Activated CD8-positive, alpha-beta T cell treated with anti-CD3 and anti-CD28 coated beads, Interleukin-2, amount 10 ng/mL, durations not matched to agents 7 days and 5 days (primary cell): Measurements from ENCODE around the gene COG5. TPM values are rescaled to one million over a fixed set of nuclear protein-coding genes. Genes with fewer than 3 reads are reported as not detected.
A peak's percentile ranks its signal among the peaks of the same experiment; 100 is the strongest.

Experiments
- ATAC-seq: fragments of 150-1000 bp; cut with Tn5 transposase; one replicate; pipeline ENCODE4 v1.10.0; 2021; ENCODE audit warnings: moderate library complexity
- CTCF ChIA-PET: fragments of 350-600 bp; sonication (Branson Sonifier 250); formaldehyde crosslinking; loops from one replicate; lab custom pipeline; 2021; ENCODE audit warnings: antibody characterized with exemption; lab: Charles Lee
- POLR2A ChIA-PET: fragments of 350-600 bp; sonication (Branson Sonifier 250); formaldehyde crosslinking; loops from one replicate; lab custom pipeline; 2021; ENCODE audit warnings: antibody characterized with exemption; lab: Charles Lee
- DNase-seq: peaks from one replicate; pipeline ENCODE4 v3.0.0-alpha.2; 2020
- H3K27ac Mint-ChIP-seq: one replicate; pipeline ENCODE4 v1.8.0; 2021; ENCODE audit warnings: mild to moderate bottlenecking, mixed read lengths
- H3K27me3 Mint-ChIP-seq: one replicate; pipeline ENCODE4 v1.8.0; 2021; ENCODE audit warnings: low read depth, mixed read lengths
- H3K36me3 Mint-ChIP-seq: one replicate; pipeline ENCODE4 v1.8.0; 2021; ENCODE audit warnings: low read depth, mixed read lengths
- H3K4me1 Mint-ChIP-seq: one replicate; pipeline ENCODE4 v1.8.0; 2021; ENCODE audit warnings: low read depth, mixed read lengths
- H3K4me3 Mint-ChIP-seq: one replicate; pipeline ENCODE4 v1.8.0; 2021; ENCODE audit warnings: mild to moderate bottlenecking, mixed read lengths
- H3K9me3 Mint-ChIP-seq: one replicate; pipeline ENCODE4 v1.8.0; 2022; ENCODE audit warnings: mixed read lengths; ENCODE audit not compliant: insufficient read depth
- total RNA-seq, 2 experiments: library from RNA; stranded (reverse); gene quantifications; one replicate each; pipeline ENCODE4 v1.2.3, GENCODE V29; 2021

Gene COG5
- total RNA-seq, 2 experiments from 2014 or later = 31.3 to 31.8 TPM

- Mint-ChIP-seq H3K27me3 (no peaks in the 10 kb centered on the region), H3K4me1 (peaks cover 11% of the 10 kb centered on the region), H3K27ac (no peak overlapping the region), H3K4me3 (no peak overlapping the region), H3K36me3 (peaks cover 2% of the 10 kb centered on the region), H3K9me3 (no peaks in the 10 kb centered on the region)
- ChIA-PET CTCF (interaction anchor here (4.2 kb wide), 1 partner anchor 39 kb away, joined by 24 read pairs; no protein-coding TSS in a partner anchor), POLR2A (no interaction called here)
- DNase-seq (no peak), ATAC-seq (no peak)
Measured at GRCh38 chr7:107502797-107503196, 60.9 kb downstream of the COG5 start.

- Mint-ChIP-seq H3K36me3 (no peaks in the 10 kb centered on the region), H3K9me3 (no peaks in the 10 kb centered on the region), H3K4me1 (peaks cover 11% of the 10 kb centered on the region), H3K27ac (no peak overlapping the region), H3K4me3 (no peak overlapping the region), H3K27me3 (no peaks in the 10 kb centered on the region)
- POLR2A ChIA-PET = no interaction called here
- DNase-seq = no peak
- CTCF ChIA-PET = interaction anchor here (0.8 to 4.2 kb wide), 4 partner anchors 10 to 370 kb away, joined by 3 to 24 read pairs (median 3); no protein-coding TSS in a partner anchor
- ATAC-seq = no peak
Measured at GRCh38 chr7:107502154-107502553, 61.6 kb downstream of the COG5 start.

GRCh38 chr7:107501593-107501992, 62.1 kb downstream of the COG5 start:
- no peak overlapping the region for H3K4me3 Mint-ChIP-seq
- no peaks in the 10 kb centered on the region for H3K27me3 Mint-ChIP-seq
- no peak for ATAC-seq
- no peaks in the 10 kb centered on the region for H3K9me3 Mint-ChIP-seq
- H3K27ac Mint-ChIP-seq = no peak overlapping the region
- H3K36me3 Mint-ChIP-seq = no peaks in the 10 kb centered on the region
- DNase-seq = peak; percentile 40
- POLR2A ChIA-PET = no interaction called here
- CTCF ChIA-PET = interaction anchor here (0.8 to 4.2 kb wide), 8 partner anchors 9 to 369 kb away, joined by 3 to 24 read pairs (median 3); no protein-coding TSS in a partner anchor
- H3K4me1 Mint-ChIP-seq = peaks cover 8% of the 10 kb centered on the region

- Mint-ChIP-seq H3K4me1 (peaks cover 6% of the 10 kb centered on the region), H3K27me3 (no peaks in the 10 kb centered on the region), H3K27ac (no peak overlapping the region), H3K4me3 (no peak overlapping the region), H3K9me3 (no peaks in the 10 kb centered on the region), H3K36me3 (peaks cover 4% of the 10 kb centered on the region)
- ATAC-seq (no peak), DNase-seq (no peak)
- CTCF ChIA-PET = interaction anchor here (4.2 kb wide), 1 partner anchor 36 kb away, joined by 24 read pairs; no protein-coding TSS in a partner anchor
- POLR2A ChIA-PET = no interaction called here
Measured at GRCh38 chr7:107499731-107500130, 64.0 kb downstream of the COG5 start.

- Mint-ChIP-seq H3K9me3 (no peaks in the 10 kb centered on the region), H3K27me3 (no peaks in the 10 kb centered on the region), H3K4me3 (no peak overlapping the region), H3K36me3 (peaks cover 4% of the 10 kb centered on the region), H3K4me1 (peaks cover 6% of the 10 kb centered on the region), H3K27ac (no peak overlapping the region)
- CTCF ChIA-PET = no interaction called here
- DNase-seq (no peak), ATAC-seq (no peak)
- POLR2A ChIA-PET = no interaction called here
Measured at GRCh38 chr7:107495516-107495915, 68.2 kb downstream of the COG5 start.

- peaks cover 4% of the 10 kb centered on the region for H3K36me3 Mint-ChIP-seq
- ChIA-PET CTCF (no interaction called here), POLR2A (no interaction called here)
- no peaks in the 10 kb centered on the region for H3K27me3 Mint-ChIP-seq
- ATAC-seq (no peak), DNase-seq (no peak)
- no peak overlapping the region for H3K27ac Mint-ChIP-seq
- no peaks in the 10 kb centered on the region for H3K9me3 Mint-ChIP-seq
- H3K4me1 Mint-ChIP-seq = peaks cover 6% of the 10 kb centered on the region
- H3K4me3 Mint-ChIP-seq = no peak overlapping the region
Measured at GRCh38 chr7:107494884-107495283, 68.8 kb downstream of the COG5 start.

GRCh38 chr7:107494315-107494751, 69.4 kb downstream of the COG5 start:
- no peak overlapping the region for H3K4me3 Mint-ChIP-seq

GRCh38 chr7:107492875-107493274, 70.8 kb downstream of the COG5 start:
- Mint-ChIP-seq H3K36me3 (peaks cover 7% of the 10 kb centered on the region), H3K4me3 (no peak overlapping the region), H3K4me1 (peaks cover 6% of the 10 kb centered on the region), H3K27me3 (no peaks in the 10 kb centered on the region), H3K9me3 (no peaks in the 10 kb centered on the region), H3K27ac (no peak overlapping the region)
- DNase-seq (no peak), ATAC-seq (no peak)
- ChIA-PET CTCF (no interaction called here), POLR2A (no interaction called here)

More at GRCh38 chr7:107494315-107494751, 69.4 kb downstream of the COG5 start:
- POLR2A ChIA-PET = no interaction called here
- no peaks in the 10 kb centered on the region for H3K27me3 Mint-ChIP-seq
- DNase-seq (no peak), ATAC-seq (no peak)
- H3K27ac Mint-ChIP-seq = no peak overlapping the region
- CTCF ChIA-PET = no interaction called here
- H3K9me3 Mint-ChIP-seq = no peaks in the 10 kb centered on the region
- H3K4me1 Mint-ChIP-seq = peaks cover 6% of the 10 kb centered on the region
- peaks cover 4% of the 10 kb centered on the region for H3K36me3 Mint-ChIP-seq

- POLR2A ChIA-PET = interaction anchor here (1.2 kb wide), 1 partner anchor 77 kb away, joined by 4 read pairs; the partner anchor contains the start of gene COG5
- Mint-ChIP-seq H3K9me3 (no peaks in the 10 kb centered on the region), H3K4me3 (no peak overlapping the region), H3K27me3 (no peaks in the 10 kb centered on the region), H3K27ac (no peak overlapping the region), H3K4me1 (peaks cover 9% of the 10 kb centered on the region), H3K36me3 (peaks cover 5% of the 10 kb centered on the region)
- DNase-seq (no peak), ATAC-seq (no peak)
- CTCF ChIA-PET = no interaction called here
Measured at GRCh38 chr7:107486041-107486440, 77.7 kb downstream of the COG5 start.

GRCh38 chr7:107482571-107482970, 81.1 kb downstream of the COG5 start:
- peaks cover 2% of the 10 kb centered on the region for H3K36me3 Mint-ChIP-seq
- DNase-seq (no peak), ATAC-seq (no peak)
- no peak overlapping the region for H3K4me3 Mint-ChIP-seq
- H3K27me3 Mint-ChIP-seq = no peaks in the 10 kb centered on the region
- CTCF ChIA-PET = no interaction called here
- H3K4me1 Mint-ChIP-seq = peaks cover 9% of the 10 kb centered on the region
- H3K9me3 Mint-ChIP-seq = no peaks in the 10 kb centered on the region
- POLR2A ChIA-PET = no interaction called here
- H3K27ac Mint-ChIP-seq = no peak overlapping the region

GRCh38 chr7:107480932-107481331, 82.8 kb downstream of the COG5 start:
- Mint-ChIP-seq H3K4me3 (no peak overlapping the region), H3K27ac (no peak overlapping the region), H3K27me3 (no peaks in the 10 kb centered on the region), H3K36me3 (no peaks in the 10 kb centered on the region), H3K4me1 (peaks cover 5% of the 10 kb centered on the region), H3K9me3 (no peaks in the 10 kb centered on the region)
- ChIA-PET CTCF (interaction anchor here (2.5 to 3.3 kb wide), 2 partner anchors 17 to 394 kb away, joined by 6 to 11 read pairs; no protein-coding TSS in a partner anchor), POLR2A (interaction anchor here (0.6 kb wide), 1 partner anchor 286 kb away, joined by 3 read pairs; no protein-coding TSS in a partner anchor)
- ATAC-seq = no peak
- DNase-seq = no peak

GRCh38 chr7:107479303-107479702, 84.4 kb downstream of the COG5 start:
- Mint-ChIP-seq H3K4me3 (no peak overlapping the region), H3K27me3 (no peaks in the 10 kb centered on the region), H3K4me1 (no peaks in the 10 kb centered on the region), H3K27ac (no peak overlapping the region), H3K9me3 (no peaks in the 10 kb centered on the region), H3K36me3 (no peaks in the 10 kb centered on the region)
- ChIA-PET POLR2A (no interaction called here), CTCF (interaction anchor here (2.5 to 3.3 kb wide), 2 partner anchors 16 to 396 kb away, joined by 6 to 11 read pairs; no protein-coding TSS in a partner anchor)
- DNase-seq (no peak), ATAC-seq (no peak)
